Adipose tissue (tissue), 3 donors: ENCODE data around the gene RUFY4. TPM values are rescaled to one million over a fixed set of nuclear protein-coding genes. Genes with fewer than 3 reads are reported as not detected.
"Not testable (repeated sequence)": the region's sequence is repeated elsewhere in the genome, so short reads cannot be mapped to it uniquely, and the experiment has no call there.

ENCODE experiments used
- H3K27ac ChIP-seq: one replicate; pipeline ENCODE4 v1.5.1; 2013; ENCODE audit warnings: low read depth, low read length
- WGBS, 3 donors: extraction: QIAGEN DNeasy Blood & Tissue Kit; methylation state at CpG; one replicate each; pipeline ENCODE4 v1.1.7; 2013; 5-methylcytosine and 5-hydroxymethylcytosine counted together
- polyA plus RNA-seq, 3 donors: library from polyadenylated mRNA; stranded (reverse); fragments of 200-250 nt; gene quantifications; one replicate each; pipeline ENCODE4 v1.2.3, GENCODE V29; 2013
- donor health status: healthy with polysubstance abuse.
- donor health status: Bipolar disorder and iron deficiency.
- donor health status: healthy.

RUFY4 gene
- polyA plus RNA-seq, 3 donors: 0.07 to 0.40 TPM; not detected in 1

- H3K27ac ChIP-seq: not testable (repeated sequence)
- 96 to 98% (median 96%) methylated on average over 1 of the region's 1 CpG for WGBS, 3 donors
These were observed 24.5 kb upstream of the RUFY4 start for GRCh38 chr2:218044599-218044998.

GRCh38 chr2:218046238-218046637 lies 22.8 kb upstream of the RUFY4 start:
- WGBS, 3 donors: 34 to 79% (median 45%) methylated on average over 4 of the region's 4 CpGs
- H3K27ac ChIP-seq: no peak overlapping the region

- H3K27ac ChIP-seq: no peak overlapping the region
- WGBS, 3 donors: 60 to 77% (median 64%) methylated on average over 8 of the region's 8 CpGs
These were observed 21.4 kb upstream of the RUFY4 start for GRCh38 chr2:218047536-218048225.

- H3K27ac ChIP-seq: no peak overlapping the region
- 78 to 93% (median 87%) methylated on average over 3 of the region's 3 CpGs for WGBS, 3 donors
These were observed 17.1 kb upstream of the RUFY4 start for GRCh38 chr2:218051903-218052302.

GRCh38 chr2:218059289-218059688 lies 9.8 kb upstream of the RUFY4 start:
- 83 to 91% (median 88%) methylated on average over 3 of the region's 3 CpGs for WGBS, 3 donors
- H3K27ac ChIP-seq: no peak overlapping the region

GRCh38 chr2:218060118-218060517 lies 8.9 kb upstream of the RUFY4 start:
- 51 to 57% (median 54%) methylated on average over 5 of the region's 5 CpGs for WGBS, 3 donors
- no peak overlapping the region for H3K27ac ChIP-seq

GRCh38 chr2:218060950-218061660 lies 7.9 kb upstream of the RUFY4 start:
- H3K27ac ChIP-seq: no peak overlapping the region
- WGBS, 3 donors: 94 to 96% (median 94%) methylated on average over 7 of the region's 7 CpGs

GRCh38 chr2:218063486-218063885 lies 5.6 kb upstream of the RUFY4 start:
- WGBS, 3 donors: 49 to 72% (median 67%) methylated on average over 5 of the region's 5 CpGs
- no peak overlapping the region for H3K27ac ChIP-seq

GRCh38 chr2:218063896-218064295 lies 5.2 kb upstream of the RUFY4 start:
- WGBS, 3 donors: 88 to 94% (median 92%) methylated on average over 6 of the region's 6 CpGs
- no peak overlapping the region for H3K27ac ChIP-seq

- WGBS, 3 donors: 69 to 87% (median 78%) methylated on average over 9 of the region's 9 CpGs
- H3K27ac ChIP-seq: no peak overlapping the region
These were observed 3.6 kb upstream of the RUFY4 start for GRCh38 chr2:218065239-218066006.

GRCh38 chr2:218066926-218067515 lies 2.0 kb upstream of the RUFY4 start:
- WGBS, 3 donors: 34 to 58% (median 39%) methylated on average over 12 of the region's 12 CpGs
- no peak overlapping the region for H3K27ac ChIP-seq

- 66 to 90% (median 80%) methylated on average over 4 of the region's 4 CpGs for WGBS, 3 donors
These were observed 1.5 kb upstream of the RUFY4 start for GRCh38 chr2:218067523-218067922.

GRCh38 chr2:218069606-218070300 lies 700 bp downstream of the RUFY4 start:
- 79 to 86% (median 79%) methylated on average over 9 of the region's 9 CpGs for WGBS, 3 donors
- H3K27ac ChIP-seq: no peak overlapping the region

More at GRCh38 chr2:218067523-218067922, 1.5 kb upstream of the RUFY4 start:
- H3K27ac ChIP-seq: no peak overlapping the region

- WGBS, 3 donors: 73 to 86% (median 83%) methylated on average over 4 of the region's 4 CpGs
- H3K27ac ChIP-seq: no peak overlapping the region
These were observed 1.5 kb downstream of the RUFY4 start for GRCh38 chr2:218070587-218070986.

- WGBS, 3 donors: 65 to 81% (median 80%) methylated on average over 13 of the region's 13 CpGs
- H3K27ac ChIP-seq: no peak overlapping the region
These were observed 2.3 kb downstream of the RUFY4 start for GRCh38 chr2:218071218-218071937.

- WGBS, 3 donors: 73 to 75% (median 75%) methylated on average over 3 of the region's 3 CpGs
These were observed 2.9 kb downstream of the RUFY4 start for GRCh38 chr2:218072002-218072401.

GRCh38 chr2:218072478-218073024 lies 3.5 kb downstream of the RUFY4 start:
- H3K27ac ChIP-seq: no peak overlapping the region
- WGBS, 3 donors: 80 to 87% (median 80%) methylated on average over 8 of the region's 8 CpGs

More at GRCh38 chr2:218072002-218072401, 2.9 kb downstream of the RUFY4 start:
- H3K27ac ChIP-seq: no peak overlapping the region
